ENCODE measurements around the gene FILIP1L.

The FILIP1L gene

GRCh38 chr3:100007313-100007712 is 107.0 kb downstream of the FILIP1L start:
- ATAC-seq: no peak
- TF ChIP-seq ISL1 (CRISPR knock-in tag; IDR thresholded peaks at IDR 0.05) (no peak), ZNF565 (CRISPR knock-in tag; conservative IDR thresholded peaks at IDR 0.05; ENCODE audit: low read depth) (no peak), PATZ1 (CRISPR knock-in tag; IDR thresholded peaks at IDR 0.05; ENCODE audit: borderline replicate concordance) (no peak), ESRRG (CRISPR knock-in tag; IDR thresholded peaks at IDR 0.05) (no peak)
- TF ChIP-seq, protein P1, sequence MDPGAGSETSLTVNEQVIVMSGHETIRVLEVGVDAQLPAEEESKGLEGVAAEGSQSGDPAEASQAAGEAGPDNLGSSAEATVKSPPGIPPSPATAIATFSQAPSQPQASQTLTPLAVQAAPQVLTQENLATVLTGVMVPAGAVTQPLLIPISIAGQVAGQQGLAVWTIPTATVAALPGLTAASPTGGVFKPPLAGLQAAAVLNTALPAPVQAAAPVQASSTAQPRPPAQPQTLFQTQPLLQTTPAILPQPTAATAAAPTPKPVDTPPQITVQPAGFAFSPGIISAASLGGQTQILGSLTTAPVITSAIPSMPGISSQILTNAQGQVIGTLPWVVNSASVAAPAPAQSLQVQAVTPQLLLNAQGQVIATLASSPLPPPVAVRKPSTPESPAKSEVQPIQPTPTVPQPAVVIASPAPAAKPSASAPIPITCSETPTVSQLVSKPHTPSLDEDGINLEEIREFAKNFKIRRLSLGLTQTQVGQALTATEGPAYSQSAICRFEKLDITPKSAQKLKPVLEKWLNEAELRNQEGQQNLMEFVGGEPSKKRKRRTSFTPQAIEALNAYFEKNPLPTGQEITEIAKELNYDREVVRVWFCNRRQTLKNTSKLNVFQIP (CRISPR knock-in tag; IDR thresholded peaks at IDR 0.05; ENCODE audit: borderline replicate concordance, low read depth): no peak

DNA sequence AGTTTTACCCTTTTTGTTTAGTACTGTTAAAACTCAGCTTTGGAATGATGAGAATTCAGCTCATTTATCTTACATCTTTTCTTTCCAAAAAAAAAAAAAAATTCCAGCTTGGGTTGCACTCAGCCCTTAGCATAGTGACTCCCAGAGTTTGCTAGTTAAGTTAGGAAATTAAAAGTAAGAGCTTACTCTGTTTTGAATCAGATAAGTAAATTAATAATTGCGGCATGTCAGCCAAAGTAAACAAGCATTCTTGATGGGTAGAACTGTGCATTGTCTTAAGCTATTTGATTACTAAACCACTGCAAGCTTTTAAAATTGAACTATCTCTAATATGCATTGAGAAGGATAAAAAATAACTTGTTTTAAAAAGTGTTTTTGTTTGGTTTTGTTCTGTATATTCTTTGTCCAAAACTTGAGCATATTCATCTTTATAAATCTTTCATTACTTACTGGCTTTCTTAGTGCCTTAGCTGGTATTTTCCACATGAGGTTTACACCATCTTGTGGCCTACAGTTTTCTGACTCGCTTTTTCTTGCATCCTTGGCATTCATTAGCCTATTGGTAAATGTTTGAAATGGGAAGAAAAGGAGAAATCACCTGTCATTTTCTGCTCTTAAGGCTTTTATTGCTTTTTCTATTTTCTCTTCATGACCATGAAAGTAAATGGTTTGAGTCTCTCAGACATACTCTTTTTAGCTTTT is 107.6 kb downstream of the FILIP1L start:
- peak; percentile 60 for ATAC-seq
- TF ChIP-seq ZC3H10 (CRISPR knock-in tag; IDR thresholded peaks at IDR 0.05) (no peak), OSR1 (CRISPR knock-in tag; IDR thresholded peaks at IDR 0.05) (no peak), ISL1 (CRISPR knock-in tag; IDR thresholded peaks at IDR 0.05) (peak; percentile 95), TCF4 (CRISPR knock-in tag; IDR thresholded peaks at IDR 0.05; ENCODE audit: borderline replicate concordance) (peak; percentile 20; the same call in 1 of the 2 replicates)
- TF ChIP-seq, protein P2, sequence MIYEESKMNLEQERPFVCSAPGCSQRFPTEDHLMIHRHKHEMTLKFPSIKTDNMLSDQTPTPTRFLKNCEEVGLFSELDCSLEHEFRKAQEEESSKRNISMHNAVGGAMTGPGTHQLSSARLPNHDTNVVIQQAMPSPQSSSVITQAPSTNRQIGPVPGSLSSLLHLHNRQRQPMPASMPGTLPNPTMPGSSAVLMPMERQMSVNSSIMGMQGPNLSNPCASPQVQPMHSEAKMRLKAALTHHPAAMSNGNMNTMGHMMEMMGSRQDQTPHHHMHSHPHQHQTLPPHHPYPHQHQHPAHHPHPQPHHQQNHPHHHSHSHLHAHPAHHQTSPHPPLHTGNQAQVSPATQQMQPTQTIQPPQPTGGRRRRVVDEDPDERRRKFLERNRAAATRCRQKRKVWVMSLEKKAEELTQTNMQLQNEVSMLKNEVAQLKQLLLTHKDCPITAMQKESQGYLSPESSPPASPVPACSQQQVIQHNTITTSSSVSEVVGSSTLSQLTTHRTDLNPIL (CRISPR knock-in tag; IDR thresholded peaks at IDR 0.05; ENCODE audit: low read depth): peak; percentile 63; the same call in 1 of the 2 replicates

DNA sequence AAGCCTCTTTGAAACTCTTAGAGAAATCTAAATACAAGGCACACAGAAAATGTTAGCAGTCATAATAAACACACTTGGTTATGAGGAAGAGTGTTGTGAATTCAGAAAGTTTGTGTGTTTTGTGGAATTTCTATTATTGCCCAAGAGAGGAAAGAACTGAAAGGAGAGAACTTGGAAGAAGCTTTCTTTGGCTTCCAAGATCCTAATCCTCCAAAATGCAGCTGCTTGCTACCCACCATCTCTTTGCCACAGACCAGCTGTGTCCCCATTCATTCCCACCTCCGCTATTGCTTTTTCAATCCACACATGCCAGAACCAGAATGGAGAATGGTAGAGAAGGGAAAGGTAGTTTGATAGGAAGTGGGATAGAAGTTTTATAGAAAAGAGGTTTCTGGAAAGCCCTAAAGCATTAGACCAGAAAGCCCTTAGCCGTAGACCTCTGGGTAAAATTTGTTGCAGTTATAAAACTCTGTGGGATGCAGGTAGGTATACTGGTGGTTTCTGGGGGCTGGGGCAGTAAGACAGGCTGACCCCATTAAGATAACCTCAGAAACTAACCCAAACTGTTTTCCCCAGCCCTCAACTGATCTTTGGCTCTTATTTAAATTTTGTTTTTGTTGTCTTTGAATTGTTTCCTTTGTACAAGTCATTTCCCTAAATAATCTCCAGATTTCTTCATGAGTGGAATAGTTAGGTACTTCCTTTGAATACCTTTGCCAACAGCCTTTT is 108.5 kb downstream of the FILIP1L start:
- TF ChIP-seq ISL1 (CRISPR knock-in tag; IDR thresholded peaks at IDR 0.05) (no peak), TOX (CRISPR knock-in tag; IDR thresholded peaks at IDR 0.05; ENCODE audit: borderline replicate concordance) (no peak), ARNTL (CRISPR knock-in tag; IDR thresholded peaks at IDR 0.05; ENCODE audit: borderline replicate concordance, low read depth) (no peak)
- no peak for ATAC-seq

- ATAC-seq: no peak
- TF ChIP-seq RARB (CRISPR knock-in tag; IDR thresholded peaks at IDR 0.05) (no peak), CSDC2 (CRISPR knock-in tag; IDR thresholded peaks at IDR 0.05) (no peak), PATZ1 (CRISPR knock-in tag; IDR thresholded peaks at IDR 0.05; ENCODE audit: borderline replicate concordance) (no peak), TOX (CRISPR knock-in tag; IDR thresholded peaks at IDR 0.05; ENCODE audit: borderline replicate concordance) (no peak), OSR1 (CRISPR knock-in tag; IDR thresholded peaks at IDR 0.05) (no peak), ZFP3 (CRISPR knock-in tag; IDR thresholded peaks at IDR 0.05) (no peak), SNAI2 (CRISPR knock-in tag; IDR thresholded peaks at IDR 0.05) (no peak), GLIS3 (CRISPR knock-in tag; IDR thresholded peaks at IDR 0.05) (no peak), TCF4 (CRISPR knock-in tag; IDR thresholded peaks at IDR 0.05; ENCODE audit: borderline replicate concordance) (no peak), ZNF70 (CRISPR knock-in tag; IDR thresholded peaks at IDR 0.05) (no peak), CSRNP3 (CRISPR knock-in tag; IDR thresholded peaks at IDR 0.05) (no peak), ISL1 (CRISPR knock-in tag; IDR thresholded peaks at IDR 0.05) (no peak), ZC3H10 (CRISPR knock-in tag; IDR thresholded peaks at IDR 0.05) (no peak), ESRRG (CRISPR knock-in tag; IDR thresholded peaks at IDR 0.05) (no peak)
- TF ChIP-seq, protein P2 (CRISPR knock-in tag; IDR thresholded peaks at IDR 0.05; ENCODE audit: low read depth): no peak
- TF ChIP-seq, protein P3, sequence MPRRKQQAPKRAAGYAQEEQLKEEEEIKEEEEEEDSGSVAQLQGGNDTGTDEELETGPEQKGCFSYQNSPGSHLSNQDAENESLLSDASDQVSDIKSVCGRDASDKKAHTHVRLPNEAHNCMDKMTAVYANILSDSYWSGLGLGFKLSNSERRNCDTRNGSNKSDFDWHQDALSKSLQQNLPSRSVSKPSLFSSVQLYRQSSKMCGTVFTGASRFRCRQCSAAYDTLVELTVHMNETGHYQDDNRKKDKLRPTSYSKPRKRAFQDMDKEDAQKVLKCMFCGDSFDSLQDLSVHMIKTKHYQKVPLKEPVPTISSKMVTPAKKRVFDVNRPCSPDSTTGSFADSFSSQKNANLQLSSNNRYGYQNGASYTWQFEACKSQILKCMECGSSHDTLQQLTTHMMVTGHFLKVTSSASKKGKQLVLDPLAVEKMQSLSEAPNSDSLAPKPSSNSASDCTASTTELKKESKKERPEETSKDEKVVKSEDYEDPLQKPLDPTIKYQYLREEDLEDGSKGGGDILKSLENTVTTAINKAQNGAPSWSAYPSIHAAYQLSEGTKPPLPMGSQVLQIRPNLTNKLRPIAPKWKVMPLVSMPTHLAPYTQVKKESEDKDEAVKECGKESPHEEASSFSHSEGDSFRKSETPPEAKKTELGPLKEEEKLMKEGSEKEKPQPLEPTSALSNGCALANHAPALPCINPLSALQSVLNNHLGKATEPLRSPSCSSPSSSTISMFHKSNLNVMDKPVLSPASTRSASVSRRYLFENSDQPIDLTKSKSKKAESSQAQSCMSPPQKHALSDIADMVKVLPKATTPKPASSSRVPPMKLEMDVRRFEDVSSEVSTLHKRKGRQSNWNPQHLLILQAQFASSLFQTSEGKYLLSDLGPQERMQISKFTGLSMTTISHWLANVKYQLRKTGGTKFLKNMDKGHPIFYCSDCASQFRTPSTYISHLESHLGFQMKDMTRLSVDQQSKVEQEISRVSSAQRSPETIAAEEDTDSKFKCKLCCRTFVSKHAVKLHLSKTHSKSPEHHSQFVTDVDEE (CRISPR knock-in tag; IDR thresholded peaks at IDR 0.05): no peak
Measured at GRCh38 chr3:100004931-100005330, 109.4 kb downstream of the FILIP1L start.
